Right lobe of liver (tissue), 6 donors: ENCODE results near the gene RUNX2. TPM values are rescaled to one million over a fixed set of nuclear protein-coding genes. Genes with fewer than 3 reads are reported as not detected.

Source experiments
- ATAC-seq, 4 donors: fragments of 200-7000 bp; cut with Tn5 transposase; one replicate each; pipeline ENCODE4 v1.9.1; 2020; ENCODE audit warnings: mild to moderate bottlenecking in 4 of 4, moderate library complexity in 4 of 4
- DNase-seq, 3 donors: peaks; one replicate each; pipeline ENCODE4 v3.0.0-alpha.2; 2020
- H3K27ac ChIP-seq, 3 donors: fragments of 200-600 bp; one replicate each; pipeline ENCODE4 v1.8.0; 2022
- H3K27me3 ChIP-seq, 2 donors: fragments of 200-600 bp; one replicate each; pipeline ENCODE4 v1.8.0; 2022
- H3K36me3 ChIP-seq, 4 donors: fragments of 200-600 bp; sonication (generic) in 1 of 4; one replicate each; pipeline versions ENCODE4 v1.5.1 to v1.8.0; 2017 to 2022; ENCODE audit warnings: control low read depth in 1 of 4
- H3K4me1 ChIP-seq, 4 donors: fragments of 200-600 bp; sonication (generic) in 1 of 4; one replicate each; pipeline versions ENCODE4 v1.5.1 to v1.8.0; 2017 to 2022; ENCODE audit warnings: control low read depth in 1 of 4
- H3K4me3 ChIP-seq, 3 donors: fragments of 200-600 bp; one replicate each; pipeline ENCODE4 v1.8.0; 2022
- H3K9me3 ChIP-seq, 4 donors: fragments of 200-600 bp; sonication (generic) in 1 of 4; one replicate each; pipeline versions ENCODE4 v1.5.1 to v1.8.0; 2017 to 2022; ENCODE audit warnings: control low read depth in 1 of 4
- POLR2A ChIP-seq: fragments of 450-650 bp; IDR thresholded peaks from one replicate; pipeline ENCODE4 v1.6.1; 2017; ENCODE audit warnings: antibody characterized with exemption, mild to moderate bottlenecking
- WGBS: methylation state at CpG from one replicate; pipeline ENCODE4 v1.1.6; 2018; ENCODE audit warnings: low coverage, low lambda C conversion rate; ENCODE audit not compliant: insufficient coverage; ENCODE audit errors: missing lambda C conversion rate; 5-methylcytosine and 5-hydroxymethylcytosine counted together
- intact Hi-C, 2 donors: fragments of 100-400 bp; cut with DNase I; formaldehyde crosslinking; loops; one replicate each; pipeline versions ENCODE4 v1.11.2 to v1.14.1; 2022
- total RNA-seq, 6 experiments: library from RNA; depleted of rRNA in 2 of 6; stranded (reverse); fragments of >200 nt in 2 of 6; fragmentation: NEBNext Ultra II Directional in 3 of 6; extraction: Animal tissue kit (Norgen Biotek cat#: 25700) in 3 of 6; gene quantifications; one replicate each; pipeline versions ENCODE4 v1.1.0 to v1.2.4, GENCODE V29; 2016 to 2023
- TF ChIP-seq, protein P1 (sequence below), 4 donors: fragments of 200-600 bp in 3 of 4; fragments of 450-650 bp in 1 of 4; IDR thresholded peaks; one replicate each; pipeline versions ENCODE4 v1.5.1 to v1.8.0; 2016 to 2022; ENCODE audit warnings: antibody characterized with exemption in 4 of 4, mild to moderate bottlenecking in 2 of 4
- donor health status: DM: no; HTN: yes; CAD: no.
- donor health status: DM: no; HTN: no; CAD: no.
- donor health status: DM: no; HTN: no; CAD: no.
- donor health status: DM: no; HTN: yes; CAD: no.
- donor health status: DM: no; HTN: yes; CAD: no.

RUNX2 gene
- total RNA-seq, 6 experiments from 2014 or later, result 0.15 to 0.80 (median 0.43) TPM

DNA sequence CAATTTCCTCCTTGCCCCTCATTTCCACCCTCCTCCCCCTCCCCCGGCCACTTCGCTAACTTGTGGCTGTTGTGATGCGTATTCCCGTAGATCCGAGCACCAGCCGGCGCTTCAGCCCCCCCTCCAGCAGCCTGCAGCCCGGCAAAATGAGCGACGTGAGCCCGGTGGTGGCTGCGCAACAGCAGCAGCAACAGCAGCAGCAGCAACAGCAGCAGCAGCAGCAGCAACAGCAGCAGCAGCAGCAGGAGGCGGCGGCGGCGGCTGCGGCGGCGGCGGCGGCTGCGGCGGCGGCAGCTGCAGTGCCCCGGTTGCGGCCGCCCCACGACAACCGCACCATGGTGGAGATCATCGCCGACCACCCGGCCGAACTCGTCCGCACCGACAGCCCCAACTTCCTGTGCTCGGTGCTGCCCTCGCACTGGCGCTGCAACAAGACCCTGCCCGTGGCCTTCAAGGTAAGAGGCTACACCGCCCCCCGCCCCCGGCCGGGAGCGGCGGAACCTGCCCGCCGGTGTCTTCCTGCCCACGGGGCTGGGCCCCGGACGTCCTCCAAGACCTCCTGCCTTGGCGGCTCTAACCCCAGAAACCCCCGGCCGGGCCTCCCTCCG, 94.5 kb downstream of the RUNX2 start:
- TF ChIP-seq, protein P1, sequence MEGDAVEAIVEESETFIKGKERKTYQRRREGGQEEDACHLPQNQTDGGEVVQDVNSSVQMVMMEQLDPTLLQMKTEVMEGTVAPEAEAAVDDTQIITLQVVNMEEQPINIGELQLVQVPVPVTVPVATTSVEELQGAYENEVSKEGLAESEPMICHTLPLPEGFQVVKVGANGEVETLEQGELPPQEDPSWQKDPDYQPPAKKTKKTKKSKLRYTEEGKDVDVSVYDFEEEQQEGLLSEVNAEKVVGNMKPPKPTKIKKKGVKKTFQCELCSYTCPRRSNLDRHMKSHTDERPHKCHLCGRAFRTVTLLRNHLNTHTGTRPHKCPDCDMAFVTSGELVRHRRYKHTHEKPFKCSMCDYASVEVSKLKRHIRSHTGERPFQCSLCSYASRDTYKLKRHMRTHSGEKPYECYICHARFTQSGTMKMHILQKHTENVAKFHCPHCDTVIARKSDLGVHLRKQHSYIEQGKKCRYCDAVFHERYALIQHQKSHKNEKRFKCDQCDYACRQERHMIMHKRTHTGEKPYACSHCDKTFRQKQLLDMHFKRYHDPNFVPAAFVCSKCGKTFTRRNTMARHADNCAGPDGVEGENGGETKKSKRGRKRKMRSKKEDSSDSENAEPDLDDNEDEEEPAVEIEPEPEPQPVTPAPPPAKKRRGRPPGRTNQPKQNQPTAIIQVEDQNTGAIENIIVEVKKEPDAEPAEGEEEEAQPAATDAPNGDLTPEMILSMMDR (IDR thresholded peaks at IDR 0.05), result no peak
- no peak for TF ChIP-seq POLR2A
- under 1% methylated on average over 15 of the region's 55 CpGs for WGBS
- intact Hi-C loops, result no loop called here

GRCh38 chr6:45423111-45423823, 95.1 kb downstream of the RUNX2 start:
- under 1% methylated on average over 31 of the region's 62 CpGs for WGBS
- Histone ChIP-seq H3K27ac (peak overlapping the region in 2 of 3 donors; percentile 39 to 57), H3K9me3 (no peaks in the 10 kb centered on the region), H3K36me3 (no peaks in the 10 kb centered on the region), H3K4me1 (peaks cover 0 to 31% (median 0%) of the 10 kb centered on the region in 4 donors), H3K27me3 (peaks cover 0 to 23% of the 10 kb centered on the region in 2 donors), H3K4me3 (peak overlapping the region; percentile 37 to 48 (median 48))
- intact Hi-C loops, result no loop called here
- peak; percentile 3 to 11 (median 9) for ATAC-seq
- peak; percentile 36 to 69 (median 51) for DNase-seq
- no peak for TF ChIP-seq POLR2A
- TF ChIP-seq, protein P1 (IDR thresholded peaks at IDR 0.05), result no peak

More for the DNA sequence above, 94.5 kb downstream of the RUNX2 start:
- H3K27me3 ChIP-seq, result peaks cover 0 to 23% of the 10 kb centered on the region in 2 donors
- peaks cover 0 to 31% (median 0%) of the 10 kb centered on the region in 4 donors for H3K4me1 ChIP-seq
- H3K9me3 ChIP-seq, result no peaks in the 10 kb centered on the region
- no peaks in the 10 kb centered on the region for H3K36me3 ChIP-seq
- H3K4me3 ChIP-seq, result peak overlapping the region; percentile 37 to 48 (median 48)
- H3K27ac ChIP-seq, result peak overlapping the region in 1 of 3 donors; percentile 39
- DNase-seq (peak; percentile 46 to 65 (median 48)), ATAC-seq (peak; percentile 6 to 47 (median 20))

DNA sequence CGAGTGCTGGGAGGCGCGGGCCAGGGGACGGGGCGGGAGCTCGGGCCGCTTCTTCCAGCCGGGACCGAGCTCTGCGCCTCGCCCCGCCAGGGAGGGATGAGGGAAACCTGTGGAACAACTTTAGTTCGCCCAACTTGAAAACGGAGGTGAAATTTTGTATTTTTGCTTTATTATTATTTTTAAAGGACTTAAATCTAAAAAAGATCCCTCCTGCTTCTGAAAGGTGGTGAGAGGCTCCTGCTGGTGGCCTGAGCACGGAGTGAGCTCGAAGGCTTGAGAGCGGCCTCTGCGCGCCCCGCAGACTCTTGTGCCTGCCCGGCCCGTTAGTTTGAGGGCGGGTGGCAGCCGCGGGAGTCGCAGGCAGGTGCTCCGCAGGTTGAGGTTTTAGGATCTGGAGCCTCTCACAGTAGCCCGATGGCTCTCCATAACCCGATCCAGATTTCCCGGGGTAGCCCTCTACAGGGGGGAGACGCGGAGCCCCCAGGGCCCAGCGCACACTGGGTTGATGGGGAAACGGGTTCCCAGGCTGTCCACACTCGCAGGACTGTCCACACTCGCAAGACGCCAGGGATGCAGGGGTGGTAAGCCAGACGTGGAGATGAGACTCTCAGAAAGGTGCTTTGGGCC, 95.8 kb downstream of the RUNX2 start:
- Histone ChIP-seq H3K4me1 (peaks cover 0 to 31% (median 0%) of the 10 kb centered on the region in 4 donors), H3K4me3 (peak overlapping the region; percentile 37 to 48 (median 48)), H3K27me3 (peaks cover 0 to 23% of the 10 kb centered on the region in 2 donors), H3K36me3 (no peaks in the 10 kb centered on the region), H3K9me3 (no peaks in the 10 kb centered on the region), H3K27ac (peak overlapping the region in 2 of 3 donors; percentile 39 to 57)
- TF ChIP-seq POLR2A, result no peak
- TF ChIP-seq, protein P1 (IDR thresholded peaks at IDR 0.05), result no peak
- intact Hi-C loops, result no loop called here
- DNase-seq (peak; percentile 36 to 60 (median 47)), ATAC-seq (peak in 3 of 4 donors; percentile 4 to 9 (median 5))
- WGBS, result 14% methylated on average over 15 of the region's 38 CpGs

DNA sequence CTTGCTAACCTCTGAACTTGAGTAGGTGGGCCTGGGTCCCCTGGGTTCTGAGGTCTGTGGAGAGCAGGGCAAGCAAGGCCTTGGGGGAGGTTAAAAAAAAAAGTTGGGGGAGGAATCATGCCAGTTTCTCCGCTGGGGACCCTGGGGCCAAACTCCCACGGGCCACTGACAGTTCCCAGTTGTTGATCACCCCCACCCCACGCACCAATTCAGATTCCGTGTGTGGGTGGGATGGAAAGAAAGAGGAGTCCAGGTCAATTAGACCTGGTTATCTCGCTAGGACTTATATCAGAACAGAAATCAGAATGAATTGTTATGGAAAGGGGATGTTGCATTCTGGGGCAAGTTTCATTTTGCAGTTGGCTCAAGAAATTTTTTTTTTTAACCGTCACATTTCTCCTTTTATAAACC, 96.3 kb downstream of the RUNX2 start:
- DNase-seq (no peak), ATAC-seq (no peak)
- H3K4me3 ChIP-seq, result no peak overlapping the region
- H3K4me1 ChIP-seq, result peaks cover 0 to 28% (median 0%) of the 10 kb centered on the region in 4 donors
- H3K27ac ChIP-seq, result peak overlapping the region in 2 of 3 donors; percentile 14 to 39
- H3K9me3 ChIP-seq, result no peaks in the 10 kb centered on the region
- intact Hi-C loops, result no loop called here
- H3K36me3 ChIP-seq, result no peaks in the 10 kb centered on the region
- 27% methylated on average over 6 of the region's 6 CpGs for WGBS
- no peak for TF ChIP-seq POLR2A
- TF ChIP-seq, protein P1 (IDR thresholded peaks at IDR 0.05), result no peak
- peaks cover 0 to 23% of the 10 kb centered on the region in 2 donors for H3K27me3 ChIP-seq
